OCI-LY1 (cell line): ENCODE data around the gene MPP2.

Experiments used
- CTCF ChIP-seq: fragments of 200-600 bp; sonication (generic), shearing (Covaris generic); IDR thresholded peaks from 2 replicates; pipeline ENCODE4 v1.5.1; 2017; ENCODE audit warnings: mild to moderate bottlenecking, antibody characterized with exemption, low read length, moderate library complexity, mixed read lengths
- EZH2 ChIP-seq: fragments of 200-600 bp; sonication (generic), shearing (Covaris generic); IDR thresholded peaks from 2 replicates; pipeline ENCODE4 v1.8.0; 2017; ENCODE audit warnings: borderline replicate concordance, mixed run types, mild to moderate bottlenecking, antibody characterized with exemption, low read length, moderate library complexity, mixed read lengths

- TF ChIP-seq EZH2 (no peak), CTCF (peak; percentile 14; the same call in 1 of the 2 replicates)
These were observed 66.5 kb downstream of the MPP2 start for GRCh38 chr17:43840814-43841213.
